Retina (tissue), 1 donor: ENCODE measurements around the gene ZNHIT6.

ENCODE experiments used
- DNase-seq: peaks from one replicate; pipeline ENCODE4 v3.0.0-alpha.2; 2016

The ZNHIT6 gene

GRCh38 chr1:85615586-85616363 lies 92.5 kb downstream of the ZNHIT6 start:
- DNase-seq: peak; percentile 86

DNA sequence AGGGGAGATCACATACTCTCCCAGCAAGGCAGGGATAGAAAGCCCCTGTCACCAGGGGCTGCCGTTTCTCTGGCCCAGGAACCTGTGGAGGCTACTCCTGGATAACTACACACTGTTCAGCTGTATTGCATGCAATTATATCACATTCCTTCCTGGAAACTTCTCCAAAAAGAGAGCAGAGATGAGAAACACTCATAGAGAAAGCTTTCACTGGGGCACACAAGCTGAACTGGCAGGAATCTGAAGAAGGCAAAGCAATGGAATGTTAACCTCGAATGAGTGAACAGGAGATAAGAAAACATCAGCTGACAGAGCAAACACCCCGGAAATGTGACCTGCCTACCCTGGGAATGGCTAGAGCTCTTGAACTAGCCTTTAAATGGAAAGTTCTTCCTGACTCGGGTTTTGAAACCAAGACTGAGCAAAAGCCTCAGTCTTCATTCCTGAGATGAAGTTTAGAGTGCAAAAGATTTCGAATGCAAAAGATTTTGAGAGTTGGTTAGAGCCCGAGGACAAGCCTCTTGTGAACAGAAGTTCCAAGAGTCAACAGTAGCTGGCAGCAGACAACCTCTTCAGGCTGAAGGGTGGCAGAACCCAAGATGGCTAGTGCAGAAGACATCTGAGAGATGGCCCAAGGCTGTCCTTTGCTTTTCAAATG lies 95.4 kb downstream of the ZNHIT6 start:
- no peak for DNase-seq

DNA sequence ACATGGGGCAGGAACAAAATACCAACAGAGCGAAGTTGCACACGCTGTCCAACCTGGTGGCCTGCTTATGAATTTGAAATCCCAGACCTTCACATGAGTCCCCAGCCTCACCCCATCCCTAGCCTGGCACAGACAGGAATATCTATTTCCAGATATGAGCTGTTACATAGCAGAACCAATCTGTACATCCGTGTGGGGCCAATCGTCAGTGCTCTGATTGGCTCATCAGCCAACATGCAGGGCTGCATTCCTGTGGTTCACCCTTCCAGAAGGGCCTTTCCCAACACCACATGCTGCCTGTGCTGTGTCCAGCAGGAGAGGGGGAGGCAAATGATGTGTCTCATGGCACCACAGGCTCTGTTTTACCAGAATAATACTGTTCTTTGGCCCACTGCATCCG lies 96.4 kb downstream of the ZNHIT6 start:
- no peak for DNase-seq

GRCh38 chr1:85611425-85611824 lies 96.8 kb downstream of the ZNHIT6 start:
- no peak for DNase-seq

GRCh38 chr1:85609976-85610375 lies 98.3 kb downstream of the ZNHIT6 start:
- no peak for DNase-seq

GRCh38 chr1:85608851-85609250 lies 99.4 kb downstream of the ZNHIT6 start:
- no peak for DNase-seq

GRCh38 chr1:85607921-85608265 lies 100.3 kb downstream of the ZNHIT6 start:
- no peak for DNase-seq

DNA sequence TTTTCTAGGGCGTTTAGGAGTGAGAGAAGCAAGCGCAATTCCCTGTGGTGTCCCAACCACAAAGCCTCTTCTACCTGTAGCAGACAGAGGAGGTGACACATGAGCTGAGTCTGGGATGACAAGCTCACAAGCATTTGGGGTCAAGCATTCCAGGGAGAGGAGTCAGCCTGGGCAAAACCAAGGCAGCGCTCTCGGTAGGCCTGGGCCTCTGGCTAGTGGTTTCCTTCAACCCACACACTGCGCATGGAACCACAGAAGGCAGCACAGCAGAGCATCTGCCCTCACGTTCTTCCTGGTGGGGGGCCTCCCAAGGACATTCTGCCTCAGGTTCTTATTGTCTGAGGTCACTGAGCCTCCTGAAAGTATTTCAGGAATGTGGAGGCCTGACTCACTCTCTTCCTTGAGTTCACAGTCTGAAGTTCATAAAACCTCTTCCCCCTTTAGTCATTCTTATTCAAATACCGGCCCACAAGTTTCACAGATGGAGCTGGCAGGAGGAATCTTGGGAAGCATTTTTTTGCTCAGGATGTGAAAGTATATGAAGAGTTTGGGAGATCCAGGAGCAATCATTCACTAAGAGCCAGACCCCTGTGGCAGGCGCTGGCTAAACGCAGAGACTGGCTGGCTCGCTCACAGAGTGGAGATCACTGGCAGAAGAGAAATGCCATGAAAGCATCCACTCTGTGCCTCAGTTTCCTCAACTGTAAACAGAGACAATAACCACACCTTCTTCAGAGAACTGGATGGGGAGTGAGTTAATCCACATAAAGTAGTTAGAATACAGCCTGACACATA lies 100.9 kb downstream of the ZNHIT6 start:
- no peak for DNase-seq

DNA sequence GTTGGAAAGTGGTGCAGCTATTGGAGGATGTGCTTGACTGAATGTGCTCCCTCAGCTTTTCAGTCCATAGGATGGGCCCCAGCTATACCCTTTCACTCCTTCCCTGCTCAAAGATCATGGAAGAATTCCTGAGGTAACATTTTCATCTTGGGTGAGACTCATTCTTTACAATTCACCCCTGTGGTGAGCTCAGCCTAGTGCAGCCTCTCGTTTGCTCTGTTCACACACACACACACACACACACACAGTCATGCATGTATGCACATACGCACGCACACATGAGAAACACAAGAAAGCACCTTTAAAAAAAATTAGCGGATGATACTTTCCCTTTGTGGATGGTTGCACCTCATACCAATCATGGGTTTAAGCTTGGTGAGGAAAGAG lies 101.8 kb downstream of the ZNHIT6 start:
- no peak for DNase-seq

DNA sequence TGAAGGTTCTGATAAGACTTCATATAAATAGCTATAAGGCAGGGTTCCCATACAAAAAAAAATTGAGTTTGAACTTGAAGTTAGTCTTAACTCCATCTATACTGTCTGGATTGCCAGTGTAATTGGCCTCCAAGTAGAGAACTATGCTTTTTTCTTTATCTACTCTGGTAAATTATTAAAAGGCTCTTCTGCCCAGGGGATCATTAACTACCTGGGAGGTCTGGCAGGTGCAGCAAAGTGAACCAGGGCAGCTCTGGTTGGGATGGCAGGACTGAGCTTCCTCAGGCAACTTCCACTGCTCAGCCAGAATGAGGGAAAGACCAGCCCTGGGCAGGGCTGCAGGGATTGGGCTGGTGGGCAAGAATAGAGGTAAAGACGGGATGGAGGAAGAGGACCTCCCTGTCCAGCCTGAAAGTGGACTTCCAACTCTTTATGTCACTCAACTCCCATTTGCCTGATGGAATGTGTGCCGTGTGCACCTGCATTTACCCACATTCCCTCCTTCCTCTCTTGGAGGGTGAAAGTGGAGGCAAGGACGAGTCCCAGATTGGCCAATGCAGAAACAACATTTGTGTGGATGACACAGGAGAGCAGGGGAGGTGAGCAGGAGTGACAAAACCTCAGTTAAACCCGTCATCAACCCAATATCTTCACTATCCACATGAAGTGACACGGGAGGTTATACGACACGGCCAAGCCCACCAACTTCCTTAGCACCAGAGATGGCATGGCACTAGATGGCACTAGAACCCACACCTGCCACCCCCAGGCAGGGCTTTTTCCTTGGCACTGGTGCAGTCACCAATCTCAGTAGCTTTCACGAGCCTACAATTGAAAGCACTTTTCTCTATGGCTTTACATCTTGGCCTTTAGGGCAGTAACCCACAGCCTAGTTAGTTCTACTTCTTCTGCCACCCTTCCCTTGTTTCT lies 102.5 kb downstream of the ZNHIT6 start:
- no peak for DNase-seq

GRCh38 chr1:85604298-85604997 lies 103.8 kb downstream of the ZNHIT6 start:
- no peak for DNase-seq

GRCh38 chr1:85603086-85603880 lies 105.0 kb downstream of the ZNHIT6 start:
- DNase-seq: no peak

- no peak for DNase-seq
Measured at GRCh38 chr1:85602571-85602970, 105.7 kb downstream of the ZNHIT6 start.

- no peak for DNase-seq
Measured at GRCh38 chr1:85601901-85602300, 106.3 kb downstream of the ZNHIT6 start.

DNA sequence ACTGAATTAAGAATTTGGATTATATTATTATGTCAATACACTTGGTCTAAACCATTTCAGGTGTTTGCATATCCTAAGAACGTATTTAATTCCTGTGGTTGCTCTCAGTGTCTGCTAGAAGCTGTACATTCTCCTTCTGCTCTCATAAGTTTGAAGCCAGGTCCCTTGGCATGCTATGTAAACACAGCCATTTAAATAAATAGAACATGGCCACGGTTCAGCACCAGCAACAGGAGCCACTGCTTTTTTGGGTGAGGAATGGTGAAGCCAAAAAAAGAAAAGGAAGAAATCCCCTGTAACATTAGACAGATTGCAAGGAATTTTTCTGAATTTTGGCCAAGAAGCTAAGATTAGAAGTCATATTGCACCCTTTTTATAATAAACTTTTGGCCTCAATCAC lies 108.6 kb downstream of the ZNHIT6 start:
- DNase-seq: no peak
